HG02571 (cell line): ENCODE data around the gene GRIA1.

ENCODE experiments used
- ATAC-seq: cut with Tn5 transposase; IDR thresholded peaks from one replicate; pipeline ENCODE4 v1.9.1; 2021; ENCODE audit warnings: mild to moderate bottlenecking, moderate library complexity; ENCODE audit not compliant: unreplicated experiment

Gene GRIA1

GRCh38 chr5:153490118-153491037 lies at the start of gene GRIA1:
Gene GRIA1, plus strand, starts transcription at chr5:153490670.
- ATAC-seq = no peak

- no peak for ATAC-seq
These were observed 44.4 kb upstream of the GRIA1 start for GRCh38 chr5:153445875-153446579.

GRCh38 chr5:153447534-153447933 lies 42.9 kb upstream of the GRIA1 start:
- no peak for ATAC-seq

- no peak for ATAC-seq
These were observed 34.1 kb upstream of the GRIA1 start for GRCh38 chr5:153456354-153456753.

- no peak for ATAC-seq
These were observed 33.5 kb upstream of the GRIA1 start for GRCh38 chr5:153456993-153457392.

GRCh38 chr5:153458268-153458667 lies 32.2 kb upstream of the GRIA1 start:
- ATAC-seq = no peak

- no peak for ATAC-seq
These were observed 31.3 kb upstream of the GRIA1 start for GRCh38 chr5:153459051-153459743.

GRCh38 chr5:153460421-153460820 lies 30.0 kb upstream of the GRIA1 start:
- no peak for ATAC-seq

- ATAC-seq = no peak
These were observed 29.1 kb upstream of the GRIA1 start for GRCh38 chr5:153461341-153461740.

GRCh38 chr5:153463806-153464205 lies 26.7 kb upstream of the GRIA1 start:
- no peak for ATAC-seq

GRCh38 chr5:153467546-153467945 lies 22.9 kb upstream of the GRIA1 start:
- ATAC-seq = no peak

GRCh38 chr5:153469423-153469822 lies 21.0 kb upstream of the GRIA1 start:
- no peak for ATAC-seq

- no peak for ATAC-seq
These were observed 19.7 kb upstream of the GRIA1 start for GRCh38 chr5:153470736-153471135.

- no peak for ATAC-seq
These were observed 13.7 kb upstream of the GRIA1 start for GRCh38 chr5:153476767-153477166.

GRCh38 chr5:153480401-153480800 lies 10.1 kb upstream of the GRIA1 start:
- peak; percentile 97 for ATAC-seq

GRCh38 chr5:153483482-153483881 lies 7.0 kb upstream of the GRIA1 start:
- no peak for ATAC-seq

- no peak for ATAC-seq
These were observed 4.8 kb upstream of the GRIA1 start for GRCh38 chr5:153485641-153486040.

GRCh38 chr5:153486771-153487170 lies 3.7 kb upstream of the GRIA1 start:
- no peak for ATAC-seq

- ATAC-seq = no peak
These were observed 859 bp upstream of the GRIA1 start for GRCh38 chr5:153489611-153490010.

- no peak for ATAC-seq
These were observed 721 bp downstream of the GRIA1 start for GRCh38 chr5:153491038-153491744.

GRCh38 chr5:153491856-153492255 lies 1.4 kb downstream of the GRIA1 start:
- no peak for ATAC-seq
